Ovary (tissue), 9 donors: ENCODE results near the gene TASL. TPM values are rescaled to one million over a fixed set of nuclear protein-coding genes. Genes with fewer than 3 reads are reported as not detected.

Experiments
- DNase-seq, 5 donors: peaks; one replicate each; pipeline ENCODE4 v3.0.0-alpha.2; 2019 to 2020
- H3K27ac ChIP-seq, 2 donors: fragments of 200-600 bp; one replicate each; pipeline versions ENCODE4 v1.5.1 to v1.8.0; 2019 to 2022
- H3K27me3 ChIP-seq: fragments of 200-600 bp; one replicate; pipeline ENCODE4 v1.8.0; 2022
- H3K36me3 ChIP-seq: fragments of 200-600 bp; sonication (generic); one replicate; pipeline ENCODE4 v1.5.1; 2019
- H3K4me1 ChIP-seq: one replicate; pipeline ENCODE4 v1.8.1; 2013; ENCODE audit warnings: mild to moderate bottlenecking, moderate library complexity; ENCODE audit not compliant: insufficient read depth
- H3K4me3 ChIP-seq: fragments of 200-600 bp; sonication (generic); one replicate; pipeline ENCODE4 v1.5.1; 2017
- H3K9me3 ChIP-seq, 2 donors: fragments of 200-600 bp in 1 of 2; sonication (generic) in 1 of 2; one replicate each; pipeline versions ENCODE4 v1.5.1 to v1.8.1; 2013 to 2019; ENCODE audit warnings: mild to moderate bottlenecking in 1 of 2, moderate library complexity in 1 of 2
- EP300 ChIP-seq: sonication (generic); formaldehyde crosslinking; IDR thresholded peaks from one replicate; pipeline ENCODE4 v1.6.1; 2017; ENCODE audit warnings: antibody characterized with exemption
- POLR2A ChIP-seq: fragments of 450-650 bp; IDR thresholded peaks from one replicate; pipeline ENCODE4 v1.6.1; 2017; ENCODE audit warnings: antibody characterized with exemption, mild to moderate bottlenecking, moderate library complexity
- WGBS, 3 donors: extraction: QIAGEN DNeasy Blood & Tissue Kit in 1 of 3; methylation state at CpG; one replicate each; pipeline versions ENCODE4 v1.1.5 to v1.1.7; 2013 to 2017; 5-methylcytosine and 5-hydroxymethylcytosine counted together
- intact Hi-C, 4 donors: fragments of 100-400 bp; cut with DNase I; formaldehyde crosslinking; loops; one replicate each; pipeline versions ENCODE4 v1.11.0 to v1.15.1; 2022 to 2023
- polyA plus RNA-seq, 2 donors: library from polyadenylated mRNA; stranded (reverse); fragments of 200-250 nt in 1 of 2; fragments of 350-450 nt in 1 of 2; fragmentation: Illumina TruSeq in 1 of 2; extraction: RNeasy Lipid Tissue Mini Kit (QIAGEN cat#74804) in 1 of 2; gene quantifications; one replicate each; pipeline ENCODE4 v1.2.3, GENCODE V29; 2013 to 2014
- total RNA-seq, 7 donors: library from RNA; depleted of rRNA in 2 of 7; stranded (reverse); fragments of >200 nt in 2 of 7; fragmentation: NEBNext Ultra II Directional in 3 of 7; extraction: Animal tissue kit (Norgen Biotek cat#: 25700) in 3 of 7; gene quantifications; one replicate each; pipeline versions ENCODE4 v1.1.0 to v1.2.4, GENCODE V29; 2016 to 2023
- TF ChIP-seq, protein P1 (sequence below), 3 donors: fragments of 450-650 bp in 2 of 3; fragments of 200-600 bp in 1 of 3; IDR thresholded peaks; one replicate each; pipeline versions ENCODE4 v1.5.1 to v1.8.0; 2016 to 2022; ENCODE audit warnings: antibody characterized with exemption in 3 of 3, mild to moderate bottlenecking in 1 of 3
- donor health status: DM: no; HTN: no; CAD: no; lungs with moderate emphysema.
- donor health status: DM: no; HTN: no; CAD: no.
- donor health status: Bipolar disorder and iron deficiency.
- donor health status: DM: yes; HTN: yes; CAD: no.
- donor health status: DM: no; HTN: no; CAD: no.
- donor health status: DM: yes; HTN: yes; CAD: no.

TASL gene
- total and polyA plus RNA-seq, 9 donors, result 0.10 to 2.2 (median 0.21) TPM; not detected in 1

DNA sequence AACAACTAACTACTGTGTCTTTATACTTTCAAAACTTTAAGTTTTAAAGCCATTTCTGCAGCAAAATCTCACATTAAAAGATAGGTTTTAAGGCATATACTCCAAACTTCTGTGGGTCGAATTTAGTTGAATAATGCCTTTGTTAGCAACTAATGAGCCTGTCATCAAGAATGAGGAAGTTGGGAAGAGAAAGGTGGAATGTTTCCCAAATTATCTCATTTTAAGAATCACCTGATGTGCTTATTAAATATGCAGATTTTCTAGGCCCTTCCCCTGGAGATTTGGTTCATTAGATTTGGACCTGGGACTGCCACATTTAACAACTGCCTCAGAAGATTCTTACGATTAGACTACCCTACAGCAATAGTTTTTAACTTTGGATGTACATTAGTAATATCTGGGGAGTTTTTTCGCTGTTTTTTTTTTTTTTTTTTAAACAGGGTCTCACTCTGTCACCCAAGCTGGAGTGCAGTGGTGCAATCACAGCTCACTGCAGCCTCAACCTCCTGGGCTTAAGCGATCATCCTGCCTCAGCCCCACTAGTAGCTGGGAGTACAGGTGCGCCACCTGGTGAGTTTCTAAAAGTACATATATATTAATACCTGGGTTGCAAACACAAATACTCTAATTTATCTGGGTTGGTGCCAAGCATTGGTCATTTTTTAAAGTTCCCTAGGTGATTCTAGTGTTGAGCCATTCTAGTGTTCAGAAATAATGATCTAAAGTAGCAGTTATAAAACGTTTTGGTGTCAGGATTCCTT, 16.1 kb upstream of the TASL start:
- WGBS, 3 donors, result 50 to 60% (median 52%) methylated on average over 6 of the region's 6 CpGs
- no peaks in the 10 kb centered on the region for H3K27me3 ChIP-seq
- no peak for DNase-seq
- H3K4me1 ChIP-seq, result no peaks in the 10 kb centered on the region
- H3K4me3 ChIP-seq, result no peak overlapping the region
- intact Hi-C loops, result no loop called here
- TF ChIP-seq, protein P1, sequence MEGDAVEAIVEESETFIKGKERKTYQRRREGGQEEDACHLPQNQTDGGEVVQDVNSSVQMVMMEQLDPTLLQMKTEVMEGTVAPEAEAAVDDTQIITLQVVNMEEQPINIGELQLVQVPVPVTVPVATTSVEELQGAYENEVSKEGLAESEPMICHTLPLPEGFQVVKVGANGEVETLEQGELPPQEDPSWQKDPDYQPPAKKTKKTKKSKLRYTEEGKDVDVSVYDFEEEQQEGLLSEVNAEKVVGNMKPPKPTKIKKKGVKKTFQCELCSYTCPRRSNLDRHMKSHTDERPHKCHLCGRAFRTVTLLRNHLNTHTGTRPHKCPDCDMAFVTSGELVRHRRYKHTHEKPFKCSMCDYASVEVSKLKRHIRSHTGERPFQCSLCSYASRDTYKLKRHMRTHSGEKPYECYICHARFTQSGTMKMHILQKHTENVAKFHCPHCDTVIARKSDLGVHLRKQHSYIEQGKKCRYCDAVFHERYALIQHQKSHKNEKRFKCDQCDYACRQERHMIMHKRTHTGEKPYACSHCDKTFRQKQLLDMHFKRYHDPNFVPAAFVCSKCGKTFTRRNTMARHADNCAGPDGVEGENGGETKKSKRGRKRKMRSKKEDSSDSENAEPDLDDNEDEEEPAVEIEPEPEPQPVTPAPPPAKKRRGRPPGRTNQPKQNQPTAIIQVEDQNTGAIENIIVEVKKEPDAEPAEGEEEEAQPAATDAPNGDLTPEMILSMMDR (IDR thresholded peaks at IDR 0.05), result no peak
- TF ChIP-seq EP300 (no peak), POLR2A (no peak)
- H3K9me3 ChIP-seq, result no peaks in the 10 kb centered on the region
- no peaks in the 10 kb centered on the region for H3K36me3 ChIP-seq
- no peak overlapping the region for H3K27ac ChIP-seq

DNA sequence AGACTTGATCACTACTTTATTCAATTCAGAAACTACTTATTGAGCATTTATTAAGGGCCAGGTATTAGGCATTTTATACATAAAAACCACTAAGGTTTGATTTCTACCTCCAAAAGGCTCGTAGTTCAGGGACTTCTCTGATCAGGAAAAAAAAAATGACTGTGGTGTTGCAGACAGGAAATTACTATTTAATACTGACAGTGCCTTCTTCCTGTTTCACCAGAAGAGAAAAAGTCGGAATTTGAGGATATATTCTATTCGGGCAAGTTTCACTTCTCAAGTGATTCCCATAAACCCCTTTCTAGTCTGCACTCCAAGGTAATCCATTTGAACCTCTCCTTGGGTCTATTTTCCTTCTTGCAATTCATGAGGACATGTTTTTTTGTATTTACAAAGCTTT, 15.3 kb upstream of the TASL start:
- no peaks in the 10 kb centered on the region for H3K36me3 ChIP-seq
- no peak overlapping the region for H3K4me3 ChIP-seq
- no peaks in the 10 kb centered on the region for H3K4me1 ChIP-seq
- TF ChIP-seq, protein P1 (IDR thresholded peaks at IDR 0.05), result no peak
- TF ChIP-seq POLR2A (no peak), EP300 (no peak)
- DNase-seq, result no peak
- no peaks in the 10 kb centered on the region for H3K27me3 ChIP-seq
- WGBS, 3 donors, result 58 to 62% (median 60%) methylated on average over 3 of the region's 3 CpGs
- intact Hi-C loops, result no loop called here
- no peaks in the 10 kb centered on the region for H3K9me3 ChIP-seq
- H3K27ac ChIP-seq, result no peak overlapping the region

DNA sequence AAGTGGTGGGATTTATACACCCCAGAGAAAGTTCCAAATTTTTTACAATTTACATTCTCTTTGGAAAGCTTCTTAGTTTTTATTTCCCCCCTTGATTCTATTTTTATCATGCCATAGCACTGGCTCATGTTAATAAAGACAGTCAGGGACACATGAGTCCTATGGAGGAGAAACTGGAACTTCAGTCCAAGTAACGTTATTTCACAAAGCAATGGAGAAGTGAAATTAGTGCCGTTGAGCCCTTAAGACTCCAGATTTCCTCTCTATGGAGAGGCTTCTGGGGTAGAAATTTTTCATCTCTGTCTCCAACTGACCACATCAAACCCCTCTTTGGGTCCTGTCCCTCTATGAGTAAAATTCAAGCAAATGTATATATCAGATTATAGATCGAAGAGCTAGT, 12.8 kb upstream of the TASL start:
- Histone ChIP-seq H3K4me1 (no peaks in the 10 kb centered on the region), H3K27ac (no peak overlapping the region)
- WGBS, 3 donors, result 69 to 78% (median 73%) methylated on average over 3 of the region's 3 CpGs

DNA sequence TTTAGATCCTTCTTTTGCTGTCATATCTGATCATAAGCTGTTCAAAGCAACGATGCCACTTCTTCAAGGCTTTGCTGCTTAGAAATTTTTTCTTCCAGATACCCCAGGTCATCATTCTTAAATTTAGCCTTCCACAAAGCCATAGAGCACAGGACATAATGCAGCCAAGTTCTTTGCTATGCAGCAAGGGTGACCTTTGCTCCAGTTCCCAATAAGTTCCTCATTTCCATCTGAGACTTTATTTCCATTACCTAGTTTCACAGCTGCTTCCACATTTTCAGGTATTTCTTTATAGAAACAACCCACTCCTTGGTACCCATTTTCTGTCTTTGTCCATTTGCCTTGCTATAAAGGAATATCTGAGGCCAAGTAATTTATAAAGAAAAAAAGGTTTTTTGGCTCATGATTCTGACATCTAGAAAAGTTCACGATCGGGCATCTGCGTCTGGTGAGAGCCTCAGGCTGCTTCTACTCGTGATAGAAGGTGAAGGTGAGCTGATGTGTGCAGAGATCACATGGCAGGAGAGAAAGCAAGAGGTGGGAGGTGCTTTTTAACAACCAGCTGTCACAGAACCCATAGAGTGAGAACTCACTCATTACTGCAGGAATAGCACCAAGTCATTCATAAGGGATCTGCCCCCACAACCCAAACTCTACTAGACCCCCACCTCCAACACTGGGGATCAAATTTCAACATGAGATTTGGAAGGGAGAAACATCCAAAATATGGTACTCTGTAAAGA, 11.8 kb upstream of the TASL start:
- H3K27ac ChIP-seq, result no peak overlapping the region
- H3K36me3 ChIP-seq, result no peaks in the 10 kb centered on the region
- no peaks in the 10 kb centered on the region for H3K27me3 ChIP-seq
- WGBS, 3 donors, result 54 to 68% (median 66%) methylated on average over 5 of the region's 5 CpGs
- H3K4me3 ChIP-seq, result no peak overlapping the region
- no peak for DNase-seq
- intact Hi-C loops, result no loop called here
- TF ChIP-seq, protein P1 (IDR thresholded peaks at IDR 0.05), result no peak
- TF ChIP-seq POLR2A, result no peak
- no peak for TF ChIP-seq EP300
- no peaks in the 10 kb centered on the region for H3K4me1 ChIP-seq
- no peaks in the 10 kb centered on the region for H3K9me3 ChIP-seq

More for the DNA sequence above, 12.8 kb upstream of the TASL start:
- intact Hi-C loops, result no loop called here
- TF ChIP-seq POLR2A (no peak), EP300 (no peak)
- TF ChIP-seq, protein P1 (IDR thresholded peaks at IDR 0.05), result no peak
- no peak for DNase-seq
- H3K36me3 ChIP-seq, result no peaks in the 10 kb centered on the region
- H3K27me3 ChIP-seq, result no peaks in the 10 kb centered on the region
- H3K9me3 ChIP-seq, result no peaks in the 10 kb centered on the region
- H3K4me3 ChIP-seq, result no peak overlapping the region
